Cerebellar nuclear complex (tissue), 1 donor: ENCODE results near the gene LUZP1.
"Not testable (repeated sequence)": the region's sequence is repeated elsewhere in the genome, so short reads cannot be mapped to it uniquely, and the experiment has no call there.

Experiments used
- DNase-seq, 2 experiments: peaks; one replicate each; lab custom pipeline; 2025; lab: John Stamatoyannopoulos, UW

Gene LUZP1

GRCh38 chr1:23188936-23189452, 20.3 kb upstream of the LUZP1 start:
- not testable (repeated sequence) for DNase-seq

GRCh38 chr1:23188434-23188884, 19.8 kb upstream of the LUZP1 start:
- DNase-seq = no peak

GRCh38 chr1:23187637-23188036, 19.0 kb upstream of the LUZP1 start:
- DNase-seq = no peak

GRCh38 chr1:23185381-23185780, 16.7 kb upstream of the LUZP1 start:
- no peak for DNase-seq

GRCh38 chr1:23184212-23184934, 15.7 kb upstream of the LUZP1 start:
- DNase-seq = peak in 1 of 2 experiments; percentile 2

GRCh38 chr1:23179862-23180261, 11.2 kb upstream of the LUZP1 start:
- no peak for DNase-seq

- no peak for DNase-seq
Measured at GRCh38 chr1:23178950-23179349, 10.3 kb upstream of the LUZP1 start.

GRCh38 chr1:23178414-23178813, 9.8 kb upstream of the LUZP1 start:
- DNase-seq = no peak

- no peak for DNase-seq
Measured at GRCh38 chr1:23177438-23178380, 9.1 kb upstream of the LUZP1 start.

GRCh38 chr1:23177031-23177430, 8.4 kb upstream of the LUZP1 start:
- no peak for DNase-seq

GRCh38 chr1:23174426-23175110, 5.9 kb upstream of the LUZP1 start:
- DNase-seq = no peak

GRCh38 chr1:23171181-23171755, 2.6 kb upstream of the LUZP1 start:
- DNase-seq = no peak

- DNase-seq = peak in 1 of 2 experiments; percentile 1
Measured at GRCh38 chr1:23169727-23170335, 1.2 kb upstream of the LUZP1 start.

- DNase-seq = no peak
Measured at GRCh38 chr1:23169195-23169575, 529 bp upstream of the LUZP1 start.

- no peak for DNase-seq
Measured at GRCh38 chr1:23168079-23168444, 594 bp downstream of the LUZP1 start.

GRCh38 chr1:23167353-23168078, 1.1 kb downstream of the LUZP1 start:
- DNase-seq = no peak

GRCh38 chr1:23166854-23167253, 1.8 kb downstream of the LUZP1 start:
- DNase-seq = no peak

GRCh38 chr1:23163395-23163794, 5.3 kb downstream of the LUZP1 start:
- DNase-seq = no peak

GRCh38 chr1:23159963-23160877, 8.4 kb downstream of the LUZP1 start:
- DNase-seq = no peak

GRCh38 chr1:23156940-23157339, 11.7 kb downstream of the LUZP1 start:
- no peak for DNase-seq
